RPMI8226 (cell line): ENCODE results near the gene ZNF629.

Source experiments
- DNase-seq: peaks from one replicate; pipeline ENCODE4 v3.0.0-alpha.2; 2015

The ZNF629 gene

DNA sequence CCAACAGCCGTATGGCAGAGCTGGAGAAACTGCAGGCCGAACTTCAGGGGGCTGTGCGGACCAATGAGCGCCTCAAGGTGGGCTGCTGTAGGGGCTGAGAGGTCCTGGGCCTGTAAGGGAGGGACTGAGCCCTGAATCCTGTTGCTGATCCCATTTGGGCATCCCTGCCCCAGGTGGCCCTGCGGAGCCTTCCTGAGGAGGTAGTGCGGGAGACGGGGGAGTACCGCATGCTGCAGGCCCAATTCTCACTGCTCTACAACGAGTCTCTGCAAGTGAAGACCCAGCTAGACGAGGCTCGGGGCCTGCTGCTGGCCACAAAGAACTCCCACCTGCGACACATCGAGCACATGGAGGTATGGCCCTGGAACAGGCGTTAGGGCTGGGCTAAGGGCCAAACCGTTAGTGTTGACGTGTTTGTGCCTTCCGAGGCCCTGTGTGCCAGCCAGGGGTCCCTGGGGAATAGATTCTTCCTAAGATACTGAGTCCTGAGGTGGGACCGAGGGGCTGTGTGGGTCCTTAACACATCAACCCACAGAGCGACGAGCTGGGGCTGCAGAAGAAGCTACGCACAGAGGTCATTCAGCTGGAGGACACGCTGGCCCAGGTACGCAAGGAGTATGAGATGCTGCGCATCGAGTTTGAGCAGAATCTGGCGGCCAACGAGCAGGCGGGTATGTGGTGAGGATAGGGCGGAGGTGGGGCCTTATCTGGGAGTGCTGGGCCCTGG lies 20.6 kb downstream of the ZNF629 start:
- DNase-seq, result no peak

GRCh38 chr16:30764816-30765465 lies 22.1 kb downstream of the ZNF629 start:
- DNase-seq, result no peak

DNA sequence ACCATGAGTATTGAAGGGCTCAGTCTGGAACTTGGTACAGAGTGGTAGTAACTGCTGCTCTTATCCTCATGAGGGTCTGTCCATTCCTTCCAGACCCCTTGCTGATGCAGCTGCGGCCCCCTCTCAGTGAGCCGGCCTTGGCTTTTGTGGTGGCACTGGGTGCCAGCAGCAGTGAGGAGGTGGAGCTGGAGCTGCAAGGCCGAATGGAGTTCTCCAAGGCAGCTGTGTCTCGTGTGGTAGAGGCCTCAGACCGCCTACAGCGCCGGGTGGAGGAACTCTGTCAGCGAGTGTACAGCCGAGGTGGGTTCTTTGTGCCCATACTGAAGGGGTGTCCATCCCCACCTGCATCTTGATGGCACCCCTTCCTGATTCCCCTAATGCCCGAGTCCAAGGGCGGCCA lies 22.9 kb downstream of the ZNF629 start:
- no peak for DNase-seq

GRCh38 chr16:30762991-30763725 lies 23.8 kb downstream of the ZNF629 start:
- no peak for DNase-seq

- peak; percentile 98 for DNase-seq
Observed at GRCh38 chr16:30761928-30762902, 24.8 kb downstream of the ZNF629 start, which contains the start of the genes CFAP119 and RNF40. Gene CFAP119 (minus strand): TSS chr16:30762062. CDS start chr16:30761748, 314 bp downstream. Gene RNF40 (plus strand): TSS chr16:30762322. CDS start chr16:30762546, 224 bp downstream.

DNA sequence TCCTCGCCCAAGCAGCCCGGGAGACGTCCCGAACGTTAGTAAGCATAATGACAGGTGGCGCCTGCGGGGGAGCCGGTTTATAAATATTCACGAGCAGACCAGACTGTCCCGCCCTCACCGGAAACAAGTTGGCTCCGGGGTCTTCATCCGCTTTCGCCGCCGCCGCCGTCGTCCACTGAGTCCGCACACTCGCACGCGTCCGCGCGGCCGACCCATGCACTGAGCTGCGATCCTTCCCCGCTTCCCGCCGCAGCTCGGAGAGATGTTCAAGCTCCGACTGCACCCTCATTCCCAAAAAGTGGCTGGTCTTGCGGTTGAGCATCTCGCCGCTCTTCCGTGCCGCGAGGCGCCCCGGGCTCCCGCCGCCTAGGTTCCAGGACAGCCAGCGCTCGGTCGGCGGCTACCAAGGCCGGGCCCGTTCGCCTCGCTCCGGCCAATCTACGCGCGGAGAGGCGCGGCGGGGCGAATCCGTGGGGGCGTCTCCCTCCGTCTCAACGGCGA lies 25.5 kb downstream of the ZNF629 start:
- peak; percentile 64 for DNase-seq

GRCh38 chr16:30760577-30761426 lies 26.2 kb downstream of the ZNF629 start:
- no peak for DNase-seq

- no peak for DNase-seq
Observed at GRCh38 chr16:30760001-30760559, 26.9 kb downstream of the ZNF629 start.

- peak; percentile 46 for DNase-seq
Observed at GRCh38 chr16:30758988-30759491, 28.0 kb downstream of the ZNF629 start.

DNA sequence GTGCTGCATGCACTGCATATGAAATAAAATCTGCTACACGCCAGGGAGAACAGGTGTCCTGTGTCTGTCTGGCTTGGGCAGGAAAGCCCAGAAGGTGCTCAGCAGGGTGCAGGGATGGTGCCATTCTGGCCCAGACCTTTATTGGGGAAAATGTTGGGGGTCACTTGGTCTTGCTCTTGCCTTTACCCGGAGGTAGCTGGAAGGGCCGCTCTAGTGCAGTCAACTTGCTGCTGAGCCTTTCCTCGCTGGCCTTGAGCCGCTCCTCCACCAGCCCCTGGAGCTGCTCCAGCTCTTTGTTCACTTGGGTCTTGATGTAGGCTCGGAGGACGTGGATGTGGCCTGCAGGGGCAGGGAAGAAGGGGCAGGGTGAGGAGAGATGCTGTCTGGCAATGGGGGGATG lies 29.7 kb downstream of the ZNF629 start:
- no peak for DNase-seq

DNA sequence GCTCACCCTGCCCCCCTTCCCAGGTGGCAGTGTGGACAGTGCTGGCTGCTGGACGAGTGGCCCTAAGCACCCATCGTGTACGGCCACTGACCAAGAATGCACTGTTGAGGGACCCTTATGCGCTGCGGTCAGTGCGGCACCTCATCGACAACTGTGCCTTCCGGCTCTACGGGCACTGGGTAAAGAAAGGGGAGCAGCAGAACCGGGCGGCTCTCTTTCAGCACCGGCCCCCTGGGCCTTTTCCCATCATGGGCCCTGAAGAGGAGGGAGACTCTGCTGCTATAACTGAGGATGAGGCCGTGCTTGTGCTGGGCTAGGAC lies 30.3 kb downstream of the ZNF629 start:
- no peak for DNase-seq

- DNase-seq, result no peak
Observed at GRCh38 chr16:30755955-30756780, 30.8 kb downstream of the ZNF629 start.

DNA sequence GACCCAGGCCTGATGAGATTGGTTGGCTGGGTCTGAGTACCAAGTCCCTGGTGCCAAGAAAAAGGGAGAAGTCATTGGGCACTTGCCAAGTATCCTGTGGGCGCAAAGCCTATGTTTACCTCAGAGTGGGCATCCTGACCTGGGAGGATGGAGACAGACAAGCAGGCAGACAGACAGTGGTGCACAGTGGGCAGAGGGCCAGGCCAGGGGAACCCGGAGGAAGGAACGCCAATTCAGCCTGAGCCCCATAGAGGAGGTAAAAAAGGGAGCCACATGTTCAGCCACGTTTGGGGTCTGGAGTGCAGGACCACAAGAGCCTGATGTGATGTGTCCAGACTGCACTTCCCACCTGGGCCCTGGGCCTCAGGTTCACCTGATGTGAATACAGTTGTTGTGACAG lies 33.4 kb downstream of the ZNF629 start:
- DNase-seq, result no peak

DNA sequence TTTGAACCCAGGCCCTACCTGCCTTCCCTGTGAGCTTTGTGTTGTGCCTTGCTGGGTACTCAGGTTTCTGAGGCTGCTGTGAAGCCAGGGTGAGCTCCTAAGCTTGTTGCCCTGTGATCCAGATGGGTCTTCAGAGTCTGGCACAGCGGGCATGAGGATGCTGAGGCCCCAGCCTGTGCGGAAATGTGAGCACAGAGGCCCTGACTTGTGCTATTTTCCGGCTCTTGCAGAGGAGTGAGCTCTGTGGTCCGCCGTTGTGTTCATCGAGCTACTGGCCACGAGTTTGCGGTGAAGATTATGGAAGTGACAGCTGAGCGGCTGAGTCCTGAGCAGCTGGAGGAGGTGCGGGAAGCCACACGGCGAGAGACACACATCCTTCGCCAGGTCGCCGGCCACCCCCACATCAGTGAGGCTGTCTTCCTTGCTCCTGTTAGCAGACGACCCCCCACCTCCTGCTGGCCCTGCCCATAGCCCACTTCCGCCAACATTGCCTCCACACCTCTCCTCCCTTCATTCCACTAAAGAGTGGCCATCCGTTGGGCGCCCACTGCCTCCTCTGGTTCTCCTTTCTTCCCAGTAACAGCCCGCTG lies 36.0 kb downstream of the ZNF629 start:
- no peak for DNase-seq

DNA sequence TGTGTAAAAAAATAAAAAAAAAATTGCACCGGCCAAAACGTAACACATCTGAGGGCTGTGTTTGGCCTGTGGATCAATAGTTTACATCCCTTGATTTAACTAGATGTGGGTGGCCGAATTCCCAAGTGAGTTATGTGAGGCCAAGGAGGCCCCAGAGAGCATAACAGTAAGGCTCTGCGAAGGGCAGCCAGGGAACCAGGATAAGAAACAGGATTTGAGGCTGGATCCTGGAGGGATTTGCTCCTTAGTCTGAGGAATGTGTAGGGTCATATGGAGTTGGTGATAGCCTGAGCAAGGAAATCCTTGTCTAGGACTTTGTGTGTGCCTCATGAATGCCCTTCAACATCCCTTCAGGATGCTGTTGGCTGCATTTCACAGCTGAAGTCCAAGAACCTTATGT lies 36.8 kb downstream of the ZNF629 start:
- DNase-seq, result no peak

DNA sequence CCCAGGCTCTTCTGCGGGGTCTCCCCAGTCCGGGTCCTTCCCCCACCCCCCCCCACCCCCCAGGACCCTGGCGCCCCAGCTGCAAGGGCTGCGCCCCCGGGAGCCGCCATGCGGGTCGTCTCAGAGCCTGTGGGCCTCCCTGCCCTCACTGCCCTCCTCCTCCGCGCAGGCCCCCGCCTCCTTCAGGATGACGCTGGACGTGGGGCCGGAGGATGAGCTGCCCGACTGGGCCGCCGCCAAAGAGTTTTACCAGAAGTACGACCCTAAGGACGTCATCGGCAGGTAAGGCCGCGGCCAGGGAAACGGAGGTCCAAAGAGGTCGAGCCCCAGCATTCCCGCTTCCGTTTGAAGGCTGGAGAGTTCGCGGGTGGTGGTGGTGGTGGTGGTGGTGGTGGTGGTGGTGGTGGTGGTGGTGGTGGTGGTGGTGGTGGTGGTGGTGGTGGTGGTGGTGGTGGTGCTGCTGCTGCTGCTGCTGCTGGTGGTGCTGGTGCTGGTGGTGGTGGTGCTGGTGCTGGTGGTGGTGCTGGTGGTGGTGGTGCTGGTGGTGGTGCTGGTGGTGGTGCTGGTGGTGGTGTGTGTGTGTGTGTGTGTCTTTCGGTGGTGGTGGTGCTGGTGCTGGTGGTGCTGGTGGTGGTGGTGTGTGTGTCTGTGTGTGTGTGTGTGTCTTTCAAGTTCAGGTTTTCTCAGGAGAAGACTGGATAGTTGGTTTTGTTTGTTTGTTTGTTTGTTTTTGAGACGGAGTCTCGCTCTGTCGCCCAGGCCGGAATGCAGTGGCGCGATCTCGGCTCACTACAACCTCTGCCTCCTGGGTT lies 38.2 kb downstream of the ZNF629 start:
- peak; percentile 46 for DNase-seq

DNA sequence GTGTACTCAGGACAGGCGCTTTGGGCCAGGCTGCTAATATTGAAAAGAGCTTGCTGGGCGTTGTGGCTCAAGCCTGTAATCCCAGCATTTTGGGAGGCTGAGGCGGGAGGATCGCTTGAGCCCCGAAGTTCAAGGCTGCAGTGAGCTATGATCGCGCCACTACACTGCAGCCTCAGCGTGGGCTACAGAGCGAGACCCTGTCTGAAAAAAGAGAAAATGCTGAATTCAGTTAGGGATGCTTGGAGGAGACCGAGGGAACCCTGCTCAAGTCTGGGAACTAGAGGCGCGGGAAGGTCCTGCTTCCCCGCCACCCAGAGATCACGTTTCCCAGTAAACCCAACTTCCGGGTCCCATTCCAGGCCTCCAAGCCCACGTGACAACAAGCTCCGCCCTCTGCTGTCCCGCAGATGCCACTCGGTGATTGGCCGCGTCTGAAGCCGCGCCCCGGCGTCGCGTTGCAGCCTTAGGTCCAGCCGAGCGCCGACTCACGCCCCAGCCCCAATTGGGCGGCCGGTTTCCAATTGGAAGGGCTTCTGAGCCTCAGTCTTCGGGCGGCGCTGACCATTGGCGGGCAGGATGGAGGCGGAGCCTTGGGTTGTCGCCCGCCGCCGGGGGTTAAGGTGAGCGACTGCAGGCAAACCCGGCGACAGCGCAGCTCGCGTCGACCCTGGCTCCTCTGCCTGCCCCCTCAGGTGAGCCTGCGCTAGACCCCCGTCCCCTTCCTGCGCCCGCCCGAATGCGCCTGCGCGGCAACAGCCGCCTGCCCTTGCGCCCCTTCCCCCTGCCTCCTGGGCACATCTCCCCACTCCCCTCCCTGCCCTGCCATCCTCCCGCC lies 39.0 kb downstream of the ZNF629 start, which contains the start of gene PHKG2:
Gene PHKG2 (plus strand): TSS at position 627 of the 835 bp plus-strand sequence. CDS start 396 bp downstream, outside the sequence.
- DNase-seq, result peak; percentile 100

GRCh38 chr16:30747331-30747730 lies 39.7 kb downstream of the ZNF629 start:
- DNase-seq, result no peak
